AG04449 (cell line): ENCODE results near the gene ATP5PD.

ENCODE experiments used
- CTCF ChIA-PET: fragments of 350-600 bp; formaldehyde crosslinking; extraction: SDS; loops from one replicate; lab custom pipeline; 2021; ENCODE audit warnings: antibody characterized with exemption; lab: Yijun Ruan, JAX
- POLR2A ChIA-PET: fragments of 400-600, 350-600 bp; formaldehyde crosslinking; extraction: SDS; loops from one replicate; lab custom pipeline; 2020; ENCODE audit warnings: antibody characterized with exemption, inconsistent platforms; lab: Yijun Ruan, JAX
- DNase-seq: peaks from one replicate; pipeline ENCODE4 v3.0.0-alpha.2; 2010; ENCODE audit warnings: low read depth, low spot score
- H3K4me3 ChIP-seq: 2 replicates; pipeline ENCODE4 v1.5.1; 2011; ENCODE audit warnings: low read depth, mild to moderate bottlenecking, control low read depth, low read length
- TF ChIP-seq, protein P1 (sequence below): IDR thresholded peaks from one replicate; pipeline ENCODE4 v1.5.1; 2011; ENCODE audit warnings: mild to moderate bottlenecking, moderate library complexity, low read length, control low read depth, inconsistent platforms; ENCODE audit not compliant: insufficient read depth; ENCODE audit errors: missing control alignments

ATP5PD gene

GRCh38 chr17:75090871-75091854 is 44.4 kb upstream of the ATP5PD start:
- ChIA-PET POLR2A (interaction anchor here (1.0 kb wide), 1 partner anchor 13 kb away, joined by 3 read pairs; no protein-coding TSS in a partner anchor), CTCF (interaction anchor here (0.8 to 1.9 kb wide), 5 partner anchors 14 to 110 kb away, joined by 3 to 17 read pairs (median 5); partner anchors contain the start of gene NT5C)
- no peak overlapping the region; the same call in 1 of the 2 replicates for H3K4me3 ChIP-seq
- TF ChIP-seq, protein P1, sequence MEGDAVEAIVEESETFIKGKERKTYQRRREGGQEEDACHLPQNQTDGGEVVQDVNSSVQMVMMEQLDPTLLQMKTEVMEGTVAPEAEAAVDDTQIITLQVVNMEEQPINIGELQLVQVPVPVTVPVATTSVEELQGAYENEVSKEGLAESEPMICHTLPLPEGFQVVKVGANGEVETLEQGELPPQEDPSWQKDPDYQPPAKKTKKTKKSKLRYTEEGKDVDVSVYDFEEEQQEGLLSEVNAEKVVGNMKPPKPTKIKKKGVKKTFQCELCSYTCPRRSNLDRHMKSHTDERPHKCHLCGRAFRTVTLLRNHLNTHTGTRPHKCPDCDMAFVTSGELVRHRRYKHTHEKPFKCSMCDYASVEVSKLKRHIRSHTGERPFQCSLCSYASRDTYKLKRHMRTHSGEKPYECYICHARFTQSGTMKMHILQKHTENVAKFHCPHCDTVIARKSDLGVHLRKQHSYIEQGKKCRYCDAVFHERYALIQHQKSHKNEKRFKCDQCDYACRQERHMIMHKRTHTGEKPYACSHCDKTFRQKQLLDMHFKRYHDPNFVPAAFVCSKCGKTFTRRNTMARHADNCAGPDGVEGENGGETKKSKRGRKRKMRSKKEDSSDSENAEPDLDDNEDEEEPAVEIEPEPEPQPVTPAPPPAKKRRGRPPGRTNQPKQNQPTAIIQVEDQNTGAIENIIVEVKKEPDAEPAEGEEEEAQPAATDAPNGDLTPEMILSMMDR, result no peak
- no peak for DNase-seq

DNA sequence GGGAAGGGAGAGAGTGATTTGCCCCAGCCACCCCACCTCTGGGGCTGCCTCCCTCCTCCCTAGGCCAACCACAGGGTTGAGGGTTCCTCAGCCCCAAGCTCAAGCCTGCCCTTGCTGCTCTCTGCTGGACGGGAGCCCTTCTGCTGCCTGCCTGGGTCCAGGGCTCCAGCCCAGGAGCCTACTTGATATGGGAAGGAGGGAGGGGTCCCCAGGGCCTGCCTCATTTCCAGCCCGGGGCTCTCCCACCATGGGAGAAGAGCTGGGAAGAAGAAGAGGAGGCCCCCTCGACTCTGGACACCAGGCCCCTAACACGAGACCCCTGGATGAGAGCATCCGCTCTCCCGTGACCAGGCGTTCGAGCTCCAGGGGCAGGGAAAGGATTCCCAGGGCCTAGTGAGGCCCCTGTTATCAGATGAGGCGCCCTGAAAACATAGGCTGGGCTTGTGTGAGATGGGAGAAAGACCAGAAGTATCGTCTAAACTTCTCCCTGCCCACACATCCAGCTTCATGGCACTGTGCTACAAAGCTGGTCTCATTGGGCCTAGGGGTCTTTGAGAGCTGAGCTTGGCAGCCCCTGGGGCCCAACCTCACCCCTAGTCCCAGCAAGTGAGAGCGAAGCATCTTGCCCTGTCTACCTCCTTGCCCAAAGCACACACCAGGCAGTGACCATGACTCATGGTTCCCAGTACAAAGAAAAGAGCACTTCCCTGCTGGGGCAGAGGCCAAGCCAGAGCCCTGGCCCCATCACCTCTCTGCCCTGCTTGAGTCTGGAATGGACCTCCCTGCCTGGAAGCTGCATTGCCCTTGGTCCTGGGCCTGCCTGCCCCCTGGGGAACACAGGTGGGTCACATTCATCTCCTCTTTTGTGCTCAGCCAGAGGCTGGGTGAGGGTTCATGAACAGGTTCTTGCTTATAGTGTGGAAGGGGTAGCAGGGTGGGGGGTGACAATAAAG is 42.0 kb upstream of the ATP5PD start:
- peak overlapping the region; percentile 69 for H3K4me3 ChIP-seq
- TF ChIP-seq, protein P1, result peak; percentile 22
- ChIA-PET POLR2A (interaction anchor here (0.5 to 1.7 kb wide), 6 partner anchors 10 to 29 kb away, joined by 3 to 12 read pairs (median 3); no protein-coding TSS in a partner anchor), CTCF (interaction anchor here (0.8 to 3.2 kb wide), 11 partner anchors 7 to 127 kb away, joined by 3 to 25 read pairs (median 8); no protein-coding TSS in a partner anchor)
- no peak for DNase-seq

DNA sequence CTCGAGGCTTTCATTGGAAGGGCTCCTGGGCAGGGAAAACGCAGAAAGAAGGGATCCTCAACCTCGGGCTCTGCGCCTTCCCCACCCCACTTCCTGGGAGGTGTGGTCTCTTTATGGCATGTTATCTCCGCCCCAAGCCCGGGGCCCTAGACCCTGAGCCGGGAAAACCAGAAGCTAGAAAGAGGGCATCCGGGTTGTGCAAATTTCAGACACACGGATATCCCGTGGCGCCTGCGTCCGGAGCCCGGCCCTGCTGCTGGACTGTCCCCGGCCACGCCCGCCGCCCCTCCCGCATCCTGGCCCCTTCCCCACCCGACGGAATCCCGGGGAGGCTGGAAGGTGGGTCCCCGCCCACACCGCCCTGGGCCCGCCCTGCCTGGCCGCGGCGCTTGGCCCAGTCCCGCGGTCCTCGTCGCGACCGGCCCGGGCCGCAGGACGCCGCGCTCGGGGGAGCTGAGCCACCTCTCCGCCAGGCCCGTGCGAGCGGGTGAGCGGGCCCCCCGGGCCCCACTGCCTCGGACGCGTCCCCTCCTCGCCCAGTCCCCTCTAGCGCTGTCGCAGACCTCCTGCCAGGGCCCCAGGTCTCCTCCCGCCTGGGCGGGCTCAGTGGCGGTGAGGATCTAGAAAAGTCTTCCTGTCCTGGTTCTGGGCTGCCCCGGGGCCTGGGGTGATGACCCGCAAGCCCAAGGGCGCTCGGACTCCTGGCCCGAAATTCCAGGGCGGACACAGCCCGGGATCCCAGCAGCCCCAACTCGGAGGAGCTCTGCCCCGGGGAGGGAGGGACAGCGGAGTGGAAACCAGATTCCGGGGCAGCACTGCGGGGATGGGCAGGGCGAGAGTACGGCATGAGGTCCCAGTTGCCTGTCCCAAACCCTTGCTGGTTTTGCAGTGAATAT is 41.0 kb upstream of the ATP5PD start, which contains the start of gene SLC16A5:
Gene SLC16A5 (plus strand): TSS at position 397 of the 896 bp plus-strand sequence. CDS start 5,683 bp downstream, outside the sequence.
- DNase-seq, result no peak
- TF ChIP-seq, protein P1, result no peak
- H3K4me3 ChIP-seq, result peak within 1 kb of the TSS; percentile 69
- ChIA-PET CTCF (interaction anchor here (0.8 to 3.2 kb wide), 11 partner anchors 8 to 126 kb away, joined by 3 to 25 read pairs (median 8); partner anchors contain the start of gene ARMC7), POLR2A (interaction anchor here (0.7 to 1.7 kb wide), 4 partner anchors 9 to 26 kb away, joined by 3 to 12 read pairs (median 7); no protein-coding TSS in a partner anchor)

GRCh38 chr17:75087182-75087557 is 40.4 kb upstream of the ATP5PD start:
- POLR2A ChIA-PET, result interaction anchor here (1.7 kb wide), 2 partner anchors 9 to 27 kb away, joined by 11 to 12 read pairs; no protein-coding TSS in a partner anchor
- CTCF ChIA-PET, result interaction anchor here (1.6 to 3.2 kb wide), 6 partner anchors 9 to 115 kb away, joined by 3 to 25 read pairs (median 10); no protein-coding TSS in a partner anchor
- no peak for DNase-seq
- TF ChIP-seq, protein P1, result no peak
- peak overlapping the region; percentile 69 for H3K4me3 ChIP-seq
